Measurements from ENCODE around the gene ARL16. TPM values are rescaled to one million over a fixed set of nuclear protein-coding genes. Genes with fewer than 3 reads are reported as not detected.

The ARL16 gene
- total RNA-seq, 1 donor from 2014 or later: 38.6 TPM

GRCh38 chr17:81708739-81709185 is 25.2 kb upstream of the ARL16 start:
- no peaks in the 10 kb centered on the region for H3K9me3 ChIP-seq (ENCODE audit: insufficient read depth, low read depth, low read length)
- peaks cover 5% of the 10 kb centered on the region for H3K36me3 ChIP-seq (ENCODE audit: insufficient read depth, low read length)
- H3K4me3 ChIP-seq (ENCODE audit: insufficient read depth, low read depth, low read length): no peak overlapping the region
- H4K20me1 ChIP-seq (ENCODE audit: insufficient read depth, low read length): peaks cover 56% of the 10 kb centered on the region
- Mint-ChIP-seq H3K36me3 (ENCODE audit: low read depth, unreplicated experiment) (peaks cover 14% of the 10 kb centered on the region), H3K27ac (ENCODE audit: unreplicated experiment) (no peak overlapping the region), H3K4me3 (ENCODE audit: unreplicated experiment) (no peak overlapping the region), H3K4me1 (ENCODE audit: low read depth, unreplicated experiment) (peaks cover 12% of the 10 kb centered on the region), H3K9me3 (ENCODE audit: unreplicated experiment) (no peaks in the 10 kb centered on the region), H3K27me3 (ENCODE audit: low read depth, unreplicated experiment) (no peaks in the 10 kb centered on the region)
- peaks cover 29% of the 10 kb centered on the region for H3K79me2 ChIP-seq (ENCODE audit: insufficient read depth, low read length)
- peaks cover 44% of the 10 kb centered on the region for H3K4me1 ChIP-seq (ENCODE audit: insufficient read depth, low read length)
- no peaks in the 10 kb centered on the region for H3K27me3 ChIP-seq (ENCODE audit: insufficient read depth, low read length)
- no peak overlapping the region for H3K9ac ChIP-seq (ENCODE audit: low read length)
- no peak overlapping the region for H2AFZ ChIP-seq (ENCODE audit: low read depth, low read length)
- H3K4me2 ChIP-seq (ENCODE audit: low read length): no peak overlapping the region
- DNase-seq (ENCODE audit: low read depth) (no peak), FAIRE-seq (no peak)
- H3K27ac ChIP-seq (ENCODE audit: low read depth, low read length): no peak overlapping the region
- TF ChIP-seq CTCF (IDR thresholded peaks at IDR 0.05; ENCODE audit: insufficient read depth, low read depth, low read length) (no peak), EZH2 (IDR thresholded peaks at IDR 0.05; ENCODE audit: insufficient read depth, low read length) (no peak)

GRCh38 chr17:81707725-81708646 is 24.4 kb upstream of the ARL16 start:
- H3K4me2 ChIP-seq (ENCODE audit: low read length): no peak overlapping the region
- no peaks in the 10 kb centered on the region for H3K9me3 ChIP-seq (ENCODE audit: insufficient read depth, low read depth, low read length)
- no peak overlapping the region for H3K4me3 ChIP-seq (ENCODE audit: insufficient read depth, low read depth, low read length)
- peaks cover 37% of the 10 kb centered on the region for H3K4me1 ChIP-seq (ENCODE audit: insufficient read depth, low read length)
- H3K27ac ChIP-seq (ENCODE audit: low read depth, low read length): no peak overlapping the region
- peaks cover 5% of the 10 kb centered on the region for H3K36me3 ChIP-seq (ENCODE audit: insufficient read depth, low read length)
- Mint-ChIP-seq H3K27me3 (ENCODE audit: low read depth, unreplicated experiment) (no peaks in the 10 kb centered on the region), H3K4me3 (ENCODE audit: unreplicated experiment) (no peak overlapping the region), H3K4me1 (ENCODE audit: low read depth, unreplicated experiment) (peaks cover 12% of the 10 kb centered on the region), H3K9me3 (ENCODE audit: unreplicated experiment) (no peaks in the 10 kb centered on the region), H3K36me3 (ENCODE audit: low read depth, unreplicated experiment) (peaks cover 14% of the 10 kb centered on the region), H3K27ac (ENCODE audit: unreplicated experiment) (no peak overlapping the region)
- H3K27me3 ChIP-seq (ENCODE audit: insufficient read depth, low read length): no peaks in the 10 kb centered on the region
- H3K79me2 ChIP-seq (ENCODE audit: insufficient read depth, low read length): peaks cover 33% of the 10 kb centered on the region
- no peak overlapping the region for H2AFZ ChIP-seq (ENCODE audit: low read depth, low read length)
- FAIRE-seq (no peak), DNase-seq (ENCODE audit: low read depth) (no peak)
- H4K20me1 ChIP-seq (ENCODE audit: insufficient read depth, low read length): peaks cover 51% of the 10 kb centered on the region
- H3K9ac ChIP-seq (ENCODE audit: low read length): no peak overlapping the region
- TF ChIP-seq CTCF (IDR thresholded peaks at IDR 0.05; ENCODE audit: insufficient read depth, low read depth, low read length) (no peak), EZH2 (IDR thresholded peaks at IDR 0.05; ENCODE audit: insufficient read depth, low read length) (no peak)

Measured in astrocyte (in vitro differentiated cells and primary cell).